ENCODE results near the gene NKX2-1. TPM values are rescaled to one million over a fixed set of nuclear protein-coding genes. Genes with fewer than 3 reads are reported as not detected.

The NKX2-1 gene
- total and polyA plus RNA-seq, 12 donors = 0.11 to 0.87 (median 0.15) TPM; not detected in 9

- WGBS, 4 donors = 20 to 33% (median 27%) methylated on average over 3 of the region's 3 CpGs
- Histone ChIP-seq H3K4me3 (no peak overlapping the region), H3K27ac (no peak overlapping the region), H3K4me1 (replicated peaks in 1 of 2) (no peaks in the 10 kb centered on the region), H3K9me3 (replicated peaks in 1 of 3) (no peaks in the 10 kb centered on the region), H3K27me3 (peaks cover 32% of the 10 kb centered on the region), H3K36me3 (replicated peaks in 1 of 2) (no peaks in the 10 kb centered on the region)
- no peak for DNase-seq
- TF ChIP-seq POLR2A (IDR thresholded peaks at IDR 0.05) (no peak), CTCF (IDR thresholded peaks at IDR 0.05) (no peak)
- intact Hi-C loops (cut with DNase I) = no loop called here
Measured at GRCh38 chr14:36493761-36494160, 26.3 kb downstream of the NKX2-1 start.

GRCh38 chr14:36485773-36486172 is 34.3 kb downstream of the NKX2-1 start:
- WGBS, 4 donors = 63 to 71% (median 69%) methylated on average over 2 of the region's 2 CpGs
- Histone ChIP-seq H3K4me3 (no peak overlapping the region), H3K9me3 (replicated peaks in 1 of 3) (no peaks in the 10 kb centered on the region), H3K27ac (no peak overlapping the region), H3K4me1 (replicated peaks in 1 of 2) (no peaks in the 10 kb centered on the region), H3K36me3 (replicated peaks in 1 of 2) (no peaks in the 10 kb centered on the region), H3K27me3 (peaks cover 6% of the 10 kb centered on the region)
- TF ChIP-seq POLR2A (IDR thresholded peaks at IDR 0.05) (no peak), CTCF (IDR thresholded peaks at IDR 0.05) (no peak)
- DNase-seq = no peak
- intact Hi-C loops (cut with DNase I) = no loop called here

GRCh38 chr14:36479344-36479743 is 40.7 kb downstream of the NKX2-1 start:
- Histone ChIP-seq H3K4me3 (no peak overlapping the region), H3K36me3 (replicated peaks in 1 of 2) (no peaks in the 10 kb centered on the region), H3K27ac (no peak overlapping the region), H3K27me3 (no peaks in the 10 kb centered on the region), H3K4me1 (replicated peaks in 1 of 2) (no peaks in the 10 kb centered on the region), H3K9me3 (replicated peaks in 1 of 3) (no peaks in the 10 kb centered on the region)
- no peak for DNase-seq
- TF ChIP-seq CTCF (IDR thresholded peaks at IDR 0.05) (no peak), POLR2A (IDR thresholded peaks at IDR 0.05) (no peak)
- 60 to 82% (median 75%) methylated on average over 4 of the region's 4 CpGs for WGBS, 4 donors
- intact Hi-C loops (cut with DNase I) = no loop called here

GRCh38 chr14:36478782-36479181 is 41.2 kb downstream of the NKX2-1 start:
- no peaks in the 10 kb centered on the region for H3K27me3 ChIP-seq
- intact Hi-C loops (cut with DNase I) = no loop called here
- 0% methylated on average over 1 of the region's 1 CpG for WGBS, 4 donors
- no peaks in the 10 kb centered on the region for H3K36me3 ChIP-seq (replicated peaks in 1 of 2)
- DNase-seq = no peak
- no peak overlapping the region for H3K4me3 ChIP-seq
- no peaks in the 10 kb centered on the region for H3K4me1 ChIP-seq (replicated peaks in 1 of 2)
- no peaks in the 10 kb centered on the region for H3K9me3 ChIP-seq (replicated peaks in 1 of 3)
- TF ChIP-seq CTCF (IDR thresholded peaks at IDR 0.05) (no peak), POLR2A (IDR thresholded peaks at IDR 0.05) (no peak)
- H3K27ac ChIP-seq = no peak overlapping the region

Measured in adrenal gland (tissue), 12 donors.